Progenitor cell of endocrine pancreas (in vitro differentiated cells): ENCODE data around the gene CDCP1. TPM values are rescaled to one million over a fixed set of nuclear protein-coding genes. Genes with fewer than 3 reads are reported as not detected.

ENCODE experiments used
- DNase-seq: peaks from one replicate; pipeline ENCODE4 v3.0.0; 2021; ENCODE audit warnings: low spot score; ENCODE audit not compliant: unreplicated experiment
- H3K27ac Mint-ChIP-seq: 2 replicates; pipeline ENCODE4 v1.8.0; 2021; ENCODE audit warnings: mild to moderate bottlenecking, moderate library complexity, mixed read lengths
- H3K27me3 Mint-ChIP-seq: 2 replicates; pipeline ENCODE4 v1.8.0; 2021; ENCODE audit warnings: mixed read lengths
- H3K36me3 Mint-ChIP-seq: 2 replicates; pipeline ENCODE4 v1.8.0; 2022; ENCODE audit warnings: mixed read lengths; ENCODE audit not compliant: insufficient read depth
- H3K4me1 Mint-ChIP-seq: 2 replicates; pipeline ENCODE4 v1.8.0; 2021; ENCODE audit warnings: low read depth, mixed read lengths
- H3K4me3 Mint-ChIP-seq: 2 replicates; pipeline ENCODE4 v1.8.0; 2021; ENCODE audit warnings: low read depth, mild to moderate bottlenecking, moderate library complexity, mixed read lengths
- H3K9me3 Mint-ChIP-seq: 2 replicates; pipeline ENCODE4 v1.8.0; 2021; ENCODE audit warnings: low read depth, mixed read lengths
- CTCF ChIP-seq: fragments of 200-600 bp; sonication (generic); IDR thresholded peaks from one replicate; pipeline ENCODE4 v1.5.0; 2021; ENCODE audit warnings: antibody characterized with exemption, mild to moderate bottlenecking; ENCODE audit not compliant: unreplicated experiment
- total RNA-seq: library from RNA; stranded (reverse); gene quantifications from 2 replicates; pipeline ENCODE4 v1.2.1, GENCODE V29; 2021

CDCP1 gene
- total RNA-seq, 1 donor from 2014 or later = 15.3 TPM

GRCh38 chr3:45065373-45065720, 80.8 kb downstream of the CDCP1 start:
- TF ChIP-seq CTCF = no peak
- Mint-ChIP-seq H3K27ac (peak overlapping the region; percentile 15), H3K4me3 (no peak overlapping the region), H3K9me3 (no peaks in the 10 kb centered on the region), H3K4me1 (peaks cover 7% of the 10 kb centered on the region), H3K36me3 (no peaks in the 10 kb centered on the region), H3K27me3 (peaks cover 12% of the 10 kb centered on the region)
- DNase-seq = no peak

GRCh38 chr3:45064512-45065372, 81.4 kb downstream of the CDCP1 start:
- H3K27ac Mint-ChIP-seq = no peak overlapping the region
- peaks cover 12% of the 10 kb centered on the region for H3K27me3 Mint-ChIP-seq
- no peaks in the 10 kb centered on the region for H3K36me3 Mint-ChIP-seq
- TF ChIP-seq CTCF = no peak
- H3K4me1 Mint-ChIP-seq = peaks cover 12% of the 10 kb centered on the region
- no peaks in the 10 kb centered on the region for H3K9me3 Mint-ChIP-seq
- no peak for DNase-seq
- H3K4me3 Mint-ChIP-seq = no peak overlapping the region

- no peak for DNase-seq
- H3K27ac Mint-ChIP-seq = no peak overlapping the region
- H3K9me3 Mint-ChIP-seq = no peaks in the 10 kb centered on the region
- TF ChIP-seq CTCF = no peak
- no peaks in the 10 kb centered on the region for H3K36me3 Mint-ChIP-seq
- H3K4me1 Mint-ChIP-seq = peaks cover 14% of the 10 kb centered on the region
- H3K4me3 Mint-ChIP-seq = no peak overlapping the region
- peaks cover 8% of the 10 kb centered on the region for H3K27me3 Mint-ChIP-seq
Observed at GRCh38 chr3:45062697-45063070, 83.5 kb downstream of the CDCP1 start.

- H3K4me3 Mint-ChIP-seq = no peak overlapping the region
- TF ChIP-seq CTCF = no peak
- no peak for DNase-seq
- no peaks in the 10 kb centered on the region for H3K9me3 Mint-ChIP-seq
- H3K4me1 Mint-ChIP-seq = peaks cover 18% of the 10 kb centered on the region
- peaks cover 10% of the 10 kb centered on the region for H3K27me3 Mint-ChIP-seq
- peak overlapping the region; percentile 47 for H3K27ac Mint-ChIP-seq
- H3K36me3 Mint-ChIP-seq = no peaks in the 10 kb centered on the region
Observed at GRCh38 chr3:45060165-45060892, 85.8 kb downstream of the CDCP1 start.

GRCh38 chr3:45059132-45059531, 87.0 kb downstream of the CDCP1 start:
- Mint-ChIP-seq H3K27me3 (peaks cover 10% of the 10 kb centered on the region), H3K9me3 (no peaks in the 10 kb centered on the region), H3K4me3 (no peak overlapping the region), H3K4me1 (peaks cover 21% of the 10 kb centered on the region), H3K36me3 (no peaks in the 10 kb centered on the region), H3K27ac (no peak overlapping the region)
- DNase-seq = no peak
- no peak for TF ChIP-seq CTCF
